KMS-11 (cell line): ENCODE measurements around the gene ERVH48-1.
"Not testable (repeated sequence)": the region's sequence is repeated elsewhere in the genome, so short reads cannot be mapped to it uniquely, and the experiment has no call there.

Experiments
- H2AFZ ChIP-seq: fragments of 200-600 bp; sonication (generic); 2 replicates; pipeline ENCODE4 v1.6.1; 2016; ENCODE audit warnings: antibody characterized with exemption, mixed run types, low read depth
- H3K27ac ChIP-seq: fragments of 200-600 bp; sonication (generic); 2 replicates; pipeline ENCODE4 v1.6.1; 2016; ENCODE audit warnings: mild to moderate bottlenecking, mixed run types
- H3K27me3 ChIP-seq: fragments of 200-600 bp; sonication (generic); 2 replicates; pipeline ENCODE4 v1.6.1; 2017; ENCODE audit warnings: mild to moderate bottlenecking, low read depth, mixed run types, moderate library complexity; ENCODE audit not compliant: insufficient read depth
- H3K36me3 ChIP-seq: fragments of 200-600 bp; sonication (generic); 2 replicates; pipeline ENCODE4 v1.6.1; 2017; ENCODE audit warnings: mild to moderate bottlenecking, mixed run types; ENCODE audit not compliant: insufficient read depth
- H3K4me1 ChIP-seq: fragments of 200-600 bp; sonication (generic); 2 replicates; pipeline ENCODE4 v1.6.1; 2016; ENCODE audit warnings: mild to moderate bottlenecking, low read depth, mixed run types; ENCODE audit not compliant: poor library complexity, severe bottlenecking
- H3K4me2 ChIP-seq: fragments of 200-600 bp; sonication (generic); 2 replicates; pipeline ENCODE4 v1.7.0; 2016; ENCODE audit warnings: mild to moderate bottlenecking, mixed run types
- H3K4me3 ChIP-seq: fragments of 200-600 bp; sonication (generic); IDR thresholded peaks from 2 replicates; pipeline ENCODE4 v1.6.1; 2017; ENCODE audit warnings: low read depth, low read length, mixed read lengths; ENCODE audit not compliant: insufficient read depth
- H3K79me2 ChIP-seq: fragments of 200-600 bp; sonication (generic); 2 replicates; pipeline ENCODE4 v1.6.1; 2016; ENCODE audit warnings: low read depth, mixed run types; ENCODE audit not compliant: insufficient read depth
- H3K9ac ChIP-seq: fragments of 200-600 bp; sonication (generic); 2 replicates; pipeline ENCODE4 v1.6.1; 2016; ENCODE audit warnings: mild to moderate bottlenecking, mixed run types
- H4K20me1 ChIP-seq: fragments of 200-600 bp; sonication (generic); 2 replicates; pipeline ENCODE4 v1.6.1; 2016; ENCODE audit warnings: mild to moderate bottlenecking, mixed run types; ENCODE audit not compliant: insufficient read depth
- TF ChIP-seq, protein P1 (sequence below): fragments of 200-600 bp; sonication (generic); conservative IDR thresholded peaks from 2 replicates; pipeline ENCODE4 v1.6.1; 2017; ENCODE audit warnings: low read depth, mild to moderate bottlenecking, antibody characterized with exemption, low read length, moderate library complexity, mixed read lengths

Gene ERVH48-1

DNA sequence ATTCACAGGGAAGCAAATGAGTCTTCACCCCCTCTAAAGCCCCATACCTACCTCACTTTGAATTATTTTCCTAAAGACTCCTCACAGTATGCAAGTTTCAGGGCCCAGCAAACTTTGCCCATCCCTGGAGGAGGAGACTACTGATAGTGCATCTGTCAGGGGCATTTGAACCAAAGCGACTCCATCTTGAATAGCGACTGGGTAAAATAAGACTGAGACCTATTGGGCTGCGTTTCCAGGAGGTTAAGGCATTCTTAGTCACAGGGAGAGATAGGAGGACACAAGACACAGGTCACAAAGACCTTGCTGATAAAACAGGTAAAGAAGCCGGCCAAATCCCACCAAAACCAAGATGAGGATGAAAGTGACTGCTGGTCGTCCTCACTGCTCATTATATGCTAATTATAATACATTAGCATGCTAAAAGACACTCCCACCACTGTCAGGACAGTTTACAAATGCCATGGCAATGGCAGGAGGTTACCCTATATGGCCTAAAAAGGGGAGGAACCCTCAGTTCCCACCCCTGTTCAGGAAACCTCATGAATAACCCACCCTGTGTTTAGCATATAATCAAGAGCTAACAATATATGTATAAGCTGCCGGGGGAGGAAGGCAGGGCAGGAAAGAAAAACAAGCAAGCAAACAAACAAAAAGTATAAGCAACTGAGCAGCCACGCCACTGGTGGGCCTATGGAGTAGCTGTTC lies 45.7 kb upstream of the ERVH48-1 start:
- no peaks in the 10 kb centered on the region for H4K20me1 ChIP-seq
- no peaks in the 10 kb centered on the region for H3K36me3 ChIP-seq
- no peak overlapping the region for H3K4me3 ChIP-seq
- no peak overlapping the region for H3K27ac ChIP-seq
- H3K79me2 ChIP-seq, result peaks cover 9% of the 10 kb centered on the region; the same call in 1 of the 2 replicates
- no peak overlapping the region for H2AFZ ChIP-seq
- TF ChIP-seq, protein P1, sequence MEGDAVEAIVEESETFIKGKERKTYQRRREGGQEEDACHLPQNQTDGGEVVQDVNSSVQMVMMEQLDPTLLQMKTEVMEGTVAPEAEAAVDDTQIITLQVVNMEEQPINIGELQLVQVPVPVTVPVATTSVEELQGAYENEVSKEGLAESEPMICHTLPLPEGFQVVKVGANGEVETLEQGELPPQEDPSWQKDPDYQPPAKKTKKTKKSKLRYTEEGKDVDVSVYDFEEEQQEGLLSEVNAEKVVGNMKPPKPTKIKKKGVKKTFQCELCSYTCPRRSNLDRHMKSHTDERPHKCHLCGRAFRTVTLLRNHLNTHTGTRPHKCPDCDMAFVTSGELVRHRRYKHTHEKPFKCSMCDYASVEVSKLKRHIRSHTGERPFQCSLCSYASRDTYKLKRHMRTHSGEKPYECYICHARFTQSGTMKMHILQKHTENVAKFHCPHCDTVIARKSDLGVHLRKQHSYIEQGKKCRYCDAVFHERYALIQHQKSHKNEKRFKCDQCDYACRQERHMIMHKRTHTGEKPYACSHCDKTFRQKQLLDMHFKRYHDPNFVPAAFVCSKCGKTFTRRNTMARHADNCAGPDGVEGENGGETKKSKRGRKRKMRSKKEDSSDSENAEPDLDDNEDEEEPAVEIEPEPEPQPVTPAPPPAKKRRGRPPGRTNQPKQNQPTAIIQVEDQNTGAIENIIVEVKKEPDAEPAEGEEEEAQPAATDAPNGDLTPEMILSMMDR, result no peak
- H3K9ac ChIP-seq, result no peak overlapping the region
- H3K4me2 ChIP-seq, result no peak overlapping the region
- H3K27me3 ChIP-seq, result no peaks in the 10 kb centered on the region
- H3K4me1 ChIP-seq, result peaks cover 6% of the 10 kb centered on the region

DNA sequence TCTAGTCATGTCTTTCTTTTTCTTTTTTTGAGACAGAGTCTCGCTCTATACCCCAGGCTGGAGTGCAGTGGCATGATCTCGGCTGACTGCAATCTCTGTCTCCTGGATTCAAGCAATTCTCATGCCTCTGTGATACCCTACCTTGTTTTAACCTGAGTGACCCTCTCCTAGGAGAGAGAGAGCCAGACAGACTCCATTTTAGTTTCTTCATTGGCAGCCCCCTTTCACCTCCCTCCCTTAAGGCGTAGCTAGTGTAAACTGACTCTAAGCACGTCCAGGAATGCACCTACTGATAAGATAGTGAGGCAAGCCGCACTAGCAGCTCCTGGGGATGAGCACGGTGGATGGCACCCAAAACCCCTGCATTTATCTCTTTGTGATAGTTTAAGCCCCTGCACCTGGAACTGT lies 43.8 kb upstream of the ERVH48-1 start:
- Histone ChIP-seq H2AFZ (no peak overlapping the region), H3K9ac (no peak overlapping the region), H3K79me2 (no peaks in the 10 kb centered on the region), H3K4me3 (no peak overlapping the region), H3K4me1 (peaks cover 3% of the 10 kb centered on the region), H3K27me3 (no peaks in the 10 kb centered on the region), H3K27ac (no peak overlapping the region), H3K36me3 (no peaks in the 10 kb centered on the region), H3K4me2 (no peak overlapping the region), H4K20me1 (no peaks in the 10 kb centered on the region)
- TF ChIP-seq, protein P1, result no peak

DNA sequence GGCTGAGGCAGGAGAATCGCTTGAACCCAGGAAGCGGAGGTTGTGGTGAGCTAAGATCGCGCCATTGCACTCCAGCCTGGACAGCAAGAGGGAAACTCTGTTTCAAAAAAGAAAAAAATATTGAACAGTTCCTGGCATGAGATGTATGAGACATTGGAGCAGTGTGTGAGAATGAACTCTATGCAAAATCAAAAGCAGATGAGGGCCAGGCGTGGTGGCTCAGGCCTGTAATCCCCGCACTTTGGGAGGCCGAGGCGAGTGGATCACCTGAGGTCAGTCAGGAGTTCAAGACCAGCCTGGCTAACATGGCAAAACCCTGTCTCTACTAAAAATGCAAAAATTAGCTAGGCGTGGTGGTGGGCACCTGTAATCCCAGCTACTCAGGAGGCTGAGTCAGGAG lies 42.2 kb upstream of the ERVH48-1 start:
- H3K4me2 ChIP-seq, H3K27ac ChIP-seq, H3K36me3 ChIP-seq, H2AFZ ChIP-seq, H4K20me1 ChIP-seq, H3K4me3 ChIP-seq, H3K9ac ChIP-seq, H3K4me1 ChIP-seq, H3K79me2 ChIP-seq, H3K27me3 ChIP-seq: not testable (repeated sequence)

DNA sequence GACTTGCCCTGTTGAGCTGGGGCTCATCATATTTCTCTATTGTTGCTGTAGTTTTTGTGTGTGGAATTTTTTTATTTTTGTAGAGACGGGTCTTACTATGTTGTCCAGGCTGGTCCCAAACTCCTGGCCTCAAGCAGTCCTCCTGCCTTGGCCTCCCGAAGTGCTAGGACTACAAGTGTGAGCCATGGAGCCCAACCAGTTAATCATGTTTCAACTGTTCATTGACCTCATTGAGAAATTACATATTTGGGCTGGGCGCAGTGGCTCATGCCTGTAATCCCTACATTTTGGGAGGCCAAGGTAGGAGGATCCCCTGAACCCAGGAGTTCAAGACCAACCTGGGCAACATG lies 39.8 kb upstream of the ERVH48-1 start:
- no peak overlapping the region for H2AFZ ChIP-seq
- H3K4me2 ChIP-seq, result no peak overlapping the region
- H3K36me3 ChIP-seq, result no peaks in the 10 kb centered on the region
- H3K27ac ChIP-seq, result no peak overlapping the region
- no peak overlapping the region for H3K9ac ChIP-seq
- H3K27me3 ChIP-seq, result no peaks in the 10 kb centered on the region
- no peaks in the 10 kb centered on the region for H3K4me1 ChIP-seq
- H3K4me3 ChIP-seq, result no peak overlapping the region
- no peaks in the 10 kb centered on the region for H4K20me1 ChIP-seq
- TF ChIP-seq, protein P1, result no peak
- no peaks in the 10 kb centered on the region for H3K79me2 ChIP-seq

DNA sequence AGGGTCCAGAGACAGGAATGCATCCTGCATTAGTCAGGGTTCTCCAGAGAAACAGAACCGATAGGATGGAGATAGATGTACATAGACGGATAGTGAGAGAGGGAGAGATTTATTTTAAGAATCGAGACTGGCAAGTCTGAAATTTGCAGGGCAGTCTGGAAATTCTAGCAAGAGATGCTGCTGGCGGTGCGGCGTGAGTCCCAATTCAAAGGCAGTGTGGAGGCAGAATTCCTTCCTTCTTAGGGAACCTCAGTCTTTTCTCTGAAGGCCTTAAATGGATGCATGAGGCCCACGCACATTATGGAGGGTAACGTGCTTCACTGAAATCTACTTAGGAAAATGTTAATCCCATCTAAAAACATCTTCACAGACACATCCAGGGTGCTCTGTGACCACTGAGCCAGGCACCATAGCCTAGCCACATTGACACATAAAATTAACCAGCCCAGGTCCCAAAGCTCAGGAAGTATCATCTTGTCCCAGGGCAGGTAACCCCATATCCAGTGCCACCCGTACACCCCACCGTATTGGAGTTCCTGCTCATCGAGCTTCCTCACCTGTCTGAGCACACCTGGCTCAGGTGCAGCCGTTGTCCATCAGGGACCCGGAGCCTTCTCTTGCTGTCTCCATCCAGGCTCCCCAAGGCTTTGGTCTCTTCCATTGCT lies 39.2 kb upstream of the ERVH48-1 start:
- Histone ChIP-seq H3K27ac (no peak overlapping the region), H3K27me3 (no peaks in the 10 kb centered on the region), H3K79me2 (no peaks in the 10 kb centered on the region), H2AFZ (no peak overlapping the region), H3K4me1 (no peaks in the 10 kb centered on the region), H3K9ac (no peak overlapping the region), H3K4me3 (no peak overlapping the region), H3K36me3 (no peaks in the 10 kb centered on the region), H3K4me2 (no peak overlapping the region), H4K20me1 (no peaks in the 10 kb centered on the region)
- TF ChIP-seq, protein P1, result no peak
